DMS153 treated with DMSO at 0.1 percent for 48 hours (cell line): ENCODE measurements around the gene ABCB11.

Source experiments
- DNase-seq: peaks from one replicate; lab custom pipeline; 2025; ENCODE audit not compliant: unreplicated experiment; lab: John Stamatoyannopoulos, UW

The ABCB11 gene

GRCh38 chr2:169010633-169011460 lies 20.3 kb downstream of the ABCB11 start:
- no peak for DNase-seq

- DNase-seq, result no peak
Observed at GRCh38 chr2:169009865-169010579, 21.1 kb downstream of the ABCB11 start.

DNA sequence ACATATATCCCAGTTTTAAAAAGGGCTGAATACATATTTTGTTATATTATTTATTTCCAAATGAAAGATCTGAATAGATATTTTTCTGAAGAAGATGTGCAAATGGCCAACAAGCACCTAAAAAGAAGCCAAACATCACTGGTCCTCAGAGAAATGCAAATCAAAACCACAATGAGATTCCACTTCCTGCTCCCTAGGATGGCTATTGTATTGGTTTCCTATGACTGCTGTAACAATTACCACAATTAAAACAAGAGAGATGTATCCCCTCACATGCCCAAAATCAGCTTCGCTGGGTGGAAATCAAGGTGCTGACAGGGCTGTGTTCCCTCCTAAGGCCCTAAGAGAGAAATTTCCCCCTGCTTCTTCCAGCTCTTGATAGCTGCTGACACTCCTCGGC lies 23.2 kb downstream of the ABCB11 start:
- DNase-seq, result no peak

- no peak for DNase-seq
Observed at GRCh38 chr2:169007356-169007755, 23.8 kb downstream of the ABCB11 start.

DNA sequence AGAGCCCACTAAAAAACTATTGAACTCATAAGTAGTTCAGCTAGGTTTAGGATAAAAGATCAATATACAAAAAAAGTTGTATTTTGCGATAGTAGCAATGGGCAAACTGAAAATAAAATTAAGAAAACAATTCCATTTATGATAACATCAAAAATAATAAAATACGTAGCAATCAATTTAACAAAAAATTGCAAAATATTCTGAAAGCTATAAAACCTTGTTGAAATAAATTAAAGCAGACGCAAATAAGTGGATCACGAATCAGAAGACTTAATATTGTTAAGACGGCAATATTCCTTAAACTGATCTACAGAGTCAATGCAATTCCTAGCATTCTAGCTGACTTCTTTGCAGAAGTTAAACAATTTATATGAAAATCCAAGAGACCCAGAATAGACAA lies 24.5 kb downstream of the ABCB11 start:
- no peak for DNase-seq

- no peak for DNase-seq
Observed at GRCh38 chr2:169005994-169006393, 25.1 kb downstream of the ABCB11 start.

DNA sequence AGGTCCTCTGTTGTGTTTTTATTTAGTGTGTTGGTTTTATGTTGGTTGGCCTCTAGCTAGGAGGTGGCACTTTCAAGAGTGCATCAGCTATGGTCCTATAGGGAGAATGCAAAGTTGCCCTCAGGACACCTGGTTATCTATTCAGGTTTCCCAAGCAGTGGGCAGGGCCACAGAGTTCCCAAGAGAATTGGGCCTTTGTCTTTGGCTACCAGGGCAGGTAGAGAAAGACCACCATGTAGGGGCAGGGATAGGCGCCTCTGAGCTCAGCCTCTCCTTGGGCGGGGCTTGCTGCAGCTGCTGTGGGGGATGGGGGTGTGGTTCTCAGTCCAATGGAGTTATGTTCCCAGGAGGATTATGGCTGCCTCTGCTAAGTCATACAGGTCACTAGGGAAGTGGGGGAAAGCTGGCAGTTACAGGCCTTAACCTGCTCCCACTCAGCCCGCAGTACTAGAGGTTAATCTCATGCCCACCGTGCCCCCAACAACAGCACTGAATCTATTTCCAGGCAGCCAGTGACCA lies 26.0 kb downstream of the ABCB11 start:
- DNase-seq, result no peak

- no peak for DNase-seq
Observed at GRCh38 chr2:169002161-169002738, 28.9 kb downstream of the ABCB11 start.

DNA sequence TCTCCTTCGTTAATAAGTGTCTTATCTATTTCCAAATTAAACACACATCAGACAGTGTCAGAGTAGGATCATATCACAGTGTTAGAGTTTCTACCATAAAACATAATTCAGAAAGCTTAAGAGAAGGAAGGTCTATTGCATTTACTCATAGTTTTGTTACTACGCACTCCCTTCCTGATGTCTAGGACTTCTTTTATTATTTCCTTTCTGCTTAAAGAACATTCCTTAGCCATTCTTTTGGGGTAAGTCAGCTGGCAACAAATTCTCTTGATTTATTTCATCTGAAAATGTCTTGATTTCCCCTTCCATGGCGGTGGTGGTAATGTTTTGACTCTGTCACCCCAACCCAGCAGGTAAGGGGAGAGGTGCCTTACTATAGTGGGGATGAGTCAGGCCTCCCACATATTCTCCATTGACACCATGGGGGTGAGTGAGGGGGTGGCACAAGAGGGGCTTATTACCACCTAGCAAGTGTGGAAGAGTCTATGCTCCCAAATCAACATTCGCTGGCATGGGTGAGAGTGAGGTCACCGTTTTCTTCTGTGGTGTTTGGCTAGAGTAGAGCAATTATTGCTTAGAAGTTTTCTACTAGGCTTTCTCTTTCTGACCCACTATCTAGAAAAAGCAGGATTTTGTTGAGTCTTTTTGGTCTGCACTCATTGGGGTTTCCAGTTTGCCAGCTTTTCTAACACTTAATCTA lies 29.9 kb downstream of the ABCB11 start:
- DNase-seq, result no peak

DNA sequence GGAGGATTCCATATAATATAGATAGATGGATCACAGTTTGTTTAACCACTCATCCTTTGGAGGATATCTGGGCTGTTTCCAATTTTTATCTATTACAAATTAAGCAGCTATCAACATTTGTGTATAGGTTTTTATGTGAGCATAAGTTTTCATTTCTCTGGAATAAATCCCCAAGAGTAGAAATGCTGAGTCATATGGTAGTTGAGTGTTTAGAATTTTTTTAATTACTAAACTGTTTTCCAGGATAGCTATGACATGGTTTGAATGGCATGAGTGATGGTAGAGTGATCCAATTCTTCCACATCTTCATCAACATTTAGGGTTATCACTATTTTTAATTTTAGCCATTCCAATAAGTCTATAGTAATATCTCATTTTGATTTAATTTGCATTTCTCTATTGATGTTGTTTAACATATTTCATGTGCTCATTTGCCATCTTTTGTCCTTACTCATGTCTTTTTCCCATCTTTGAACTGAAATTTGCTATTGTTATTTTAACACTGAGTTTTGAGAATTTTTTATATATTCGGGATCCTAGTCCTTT lies 31.4 kb downstream of the ABCB11 start:
- no peak for DNase-seq

- no peak for DNase-seq
Observed at GRCh38 chr2:168998609-168999211, 32.4 kb downstream of the ABCB11 start.

DNA sequence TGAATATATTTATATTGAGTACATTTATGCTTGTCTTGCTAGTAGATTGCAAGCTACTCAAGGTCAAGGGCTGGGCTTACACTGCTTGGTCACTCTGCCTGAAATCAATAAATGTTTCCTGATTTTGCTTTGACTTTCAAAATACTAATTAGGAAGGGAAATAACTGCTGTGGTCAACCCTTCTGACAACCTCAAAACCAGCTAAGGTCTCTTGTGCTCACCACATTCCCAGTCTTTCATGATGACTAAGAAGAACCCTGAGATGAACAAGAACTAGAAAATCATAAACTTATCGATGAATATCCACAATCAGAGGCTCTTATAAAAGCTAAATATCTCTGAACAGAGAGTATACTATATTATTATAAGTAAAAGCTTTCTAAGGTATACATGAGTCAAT lies 33.3 kb downstream of the ABCB11 start:
- no peak for DNase-seq

- DNase-seq, result no peak
Observed at GRCh38 chr2:168997118-168997521, 34.0 kb downstream of the ABCB11 start.

- no peak for DNase-seq
Observed at GRCh38 chr2:168995744-168996143, 35.4 kb downstream of the ABCB11 start.

- no peak for DNase-seq
Observed at GRCh38 chr2:168993538-168993937, 37.6 kb downstream of the ABCB11 start.

GRCh38 chr2:168992591-168993349 lies 38.4 kb downstream of the ABCB11 start:
- DNase-seq, result no peak

DNA sequence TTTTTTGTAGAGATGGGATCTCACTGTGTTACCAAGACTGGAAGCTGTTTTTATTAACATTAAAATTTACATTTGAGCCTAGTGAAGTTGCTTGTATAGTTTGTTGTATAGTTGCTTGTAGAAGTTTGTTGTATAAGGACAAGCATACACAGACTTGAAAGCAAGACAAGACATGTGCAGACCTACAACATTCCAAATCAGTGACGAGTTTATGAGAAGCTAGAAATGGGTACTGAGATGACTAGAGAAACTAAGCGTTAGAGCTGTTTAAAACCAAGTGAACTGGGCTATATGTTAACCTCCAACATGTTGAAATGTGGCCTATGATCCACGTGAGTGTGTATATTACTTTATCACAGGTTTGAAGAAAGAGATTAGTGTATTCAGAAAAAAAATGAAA lies 39.1 kb downstream of the ABCB11 start:
- no peak for DNase-seq

DNA sequence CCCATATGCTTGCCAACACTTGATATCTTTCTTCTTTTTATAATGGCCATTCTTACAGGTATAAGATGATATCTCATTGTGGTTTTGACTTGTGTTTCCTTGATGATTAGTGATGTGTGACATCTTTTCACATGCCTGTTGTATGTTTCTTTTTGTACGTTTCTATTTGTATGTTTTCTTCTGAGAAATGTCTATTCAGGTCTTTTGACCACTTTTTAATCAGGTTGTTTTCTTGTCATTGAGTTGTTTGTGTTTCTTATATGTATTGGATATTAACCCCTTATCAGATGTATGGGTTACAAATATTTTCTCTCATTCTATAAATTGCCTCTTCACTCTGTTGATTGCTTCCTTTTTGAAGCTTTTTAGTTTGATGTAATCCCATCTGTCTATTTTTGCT lies 42.4 kb downstream of the ABCB11 start:
- DNase-seq, result no peak

GRCh38 chr2:168986398-168986943 lies 44.7 kb downstream of the ABCB11 start:
- DNase-seq, result no peak

DNA sequence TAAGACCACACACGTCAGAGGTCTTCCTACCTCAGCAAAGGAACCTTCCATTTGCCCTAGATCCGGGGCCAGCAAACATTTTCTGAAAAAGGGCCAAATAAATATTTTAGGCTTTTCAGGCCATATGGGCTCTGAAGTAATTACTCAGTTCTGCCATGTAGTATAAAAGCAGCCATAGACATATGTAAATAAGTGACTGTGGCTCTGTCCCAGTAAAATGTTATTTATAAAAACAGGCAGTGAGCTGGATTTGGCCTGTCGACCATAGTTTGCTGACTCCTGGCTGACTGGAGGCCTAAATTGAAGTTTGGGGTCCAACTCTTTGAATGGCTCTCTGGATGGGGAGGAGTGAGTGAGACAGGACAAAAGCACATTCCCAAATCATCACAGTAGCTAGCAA lies 49.5 kb downstream of the ABCB11 start:
- DNase-seq, result no peak
